ENCODE measurements around the gene JMJD8. TPM values are rescaled to one million over a fixed set of nuclear protein-coding genes. Genes with fewer than 3 reads are reported as not detected.
A peak's percentile ranks its signal among the peaks of the same experiment; 100 is the strongest.

JMJD8 gene
- total RNA-seq, 1 experiment from 2014 or later: 121 TPM

GRCh38 chr16:725463-726187 lies 41.5 kb upstream of the JMJD8 start:
- no peaks in the 10 kb centered on the region for H3K27me3 ChIP-seq (ENCODE audit: insufficient read depth, low read length)
- H3K36me3 ChIP-seq (ENCODE audit: control insufficient read depth in 1 of 2, insufficient read depth in 2 of 2, low read length in 2 of 2): no peaks in the 10 kb centered on the region
- DNase-seq (ENCODE audit: low read depth, low spot score): no peak
- intact Hi-C loops (cut with micrococcal nuclease): no loop called here
- peak overlapping the region; percentile 96 for H3K27ac ChIP-seq (ENCODE audit: low read depth, low read length)
- H4K20me1 ChIP-seq (ENCODE audit: insufficient read depth): no peaks in the 10 kb centered on the region
- no TSS peak for BruUV-seq (replicated peaks)
- CTCF ChIA-PET: interaction anchor here (0.7 to 2.6 kb wide), 2 partner anchors 10 to 13 kb away, joined by 3 to 11 read pairs; no protein-coding TSS in a partner anchor
- H3K4me2 ChIP-seq (ENCODE audit: low read length): peak overlapping the region; percentile 99
- H3K9me2 ChIP-seq (ENCODE audit: insufficient read depth): no peaks in the 10 kb centered on the region
- H2AFZ ChIP-seq (ENCODE audit: low read depth, low read length, poor library complexity, severe bottlenecking): no peak overlapping the region
- H3K9ac ChIP-seq (ENCODE audit: low read length): peak overlapping the region; percentile 58
- no peaks in the 10 kb centered on the region for H3K9me3 ChIP-seq (ENCODE audit: control insufficient read depth in 1 of 2, insufficient read depth in 1 of 2, low read depth in 1 of 2, low read length in 2 of 2)
- peaks cover 9 to 52% of the 10 kb centered on the region in 2 experiments for H3K4me1 ChIP-seq (ENCODE audit: control insufficient read depth in 1 of 2, insufficient read depth in 2 of 2, low read length in 2 of 2)
- no peak for ATAC-seq
- POLR2A ChIA-PET: interaction anchor here (0.6 to 3.5 kb wide), 3 partner anchors 10 to 35 kb away, joined by 3 to 20 read pairs (median 12); partner anchors contain the start of genes METRN and MSLN
- no peak for TF ChIP-seq CEBPB (IDR thresholded peaks at IDR 0.05; ENCODE audit: low read depth)
- no peak for TF ChIP-seq JUND (IDR thresholded peaks at IDR 0.05)
- no peak for TF ChIP-seq POLR2AphosphoS5 (IDR thresholded peaks at IDR 0.05; ENCODE audit: low read depth, low read length)
- TF ChIP-seq FOSL1 (IDR thresholded peaks at IDR 0.05; ENCODE audit: low read depth): no peak
- no peak for TF ChIP-seq REST (IDR thresholded peaks at IDR 0.05; ENCODE audit: low read depth)
- TF ChIP-seq SIN3A (IDR thresholded peaks at IDR 0.05; ENCODE audit: low read depth): no peak
- no peak for TF ChIP-seq ATF3 (IDR thresholded peaks at IDR 0.05)
- TF ChIP-seq EGR1 (IDR thresholded peaks at IDR 0.05; ENCODE audit: low read depth): no peak
- no peak for TF ChIP-seq TCF7L2 (IDR thresholded peaks at IDR 0.05; ENCODE audit: borderline replicate concordance, extremely low read depth, insufficient read depth, insufficient read length)
- no peak for TF ChIP-seq POLR2A (IDR thresholded peaks at IDR 0.05; ENCODE audit: borderline replicate concordance, extremely low read depth, insufficient read depth, insufficient read length)
- TF ChIP-seq CTCF (IDR thresholded peaks at IDR 0.05 in 2 of 3, conservative IDR thresholded peaks at IDR 0.05 in 1 of 3; ENCODE audit: borderline replicate concordance in 1 of 3, insufficient read depth in 1 of 3, low read depth in 2 of 3, low read length in 2 of 3): no peak
- TF ChIP-seq ZFX (IDR thresholded peaks at IDR 0.05): no peak
- TF ChIP-seq ELF1 (IDR thresholded peaks at IDR 0.05; ENCODE audit: borderline replicate concordance, low read depth): no peak
- TF ChIP-seq RAD21 (IDR thresholded peaks at IDR 0.05; ENCODE audit: low read depth): no peak
- no peak for TF ChIP-seq SP1 (IDR thresholded peaks at IDR 0.05; ENCODE audit: low read depth)
- TF ChIP-seq ZBTB33 (IDR thresholded peaks at IDR 0.05; ENCODE audit: extremely low read depth, insufficient replicate concordance, low read length): no peak
- no peak for TF ChIP-seq CBX3 (IDR thresholded peaks at IDR 0.05; ENCODE audit: low read depth)
- no peak for TF ChIP-seq YY1 (IDR thresholded peaks at IDR 0.05; ENCODE audit: extremely low read depth, insufficient replicate concordance, low read depth, low read length)
- TF ChIP-seq EZH2phosphoT487 (IDR thresholded peaks at IDR 0.05; ENCODE audit: borderline replicate concordance): no peak
- TF ChIP-seq EZH2 (IDR thresholded peaks at IDR 0.05): no peak
- RAD21 ChIA-PET (ENCODE audit: low non-redundant PET in 1 of 2, low total read pairs in 2 of 2, uncharacterized antibody in 2 of 2, unreplicated experiment in 2 of 2): interaction anchor here in 1 of 2 experiments (0.5 kb wide), 1 partner anchor 12 kb away, joined by 4 read pairs; no protein-coding TSS in a partner anchor
- peaks cover 26% of the 10 kb centered on the region; the same call in 1 of the 2 replicates for H3K79me2 ChIP-seq (ENCODE audit: insufficient read depth, low read length)
- H3K4me3 ChIP-seq (replicated peaks in 1 of 2; ENCODE audit: low read depth in 1 of 2, low read length in 2 of 2): peak overlapping the region; percentile 39 to 89

Data from HCT116 (cell line).